IPS-15b (cell line): Measurements from ENCODE around the gene TOMM70.

ENCODE experiments used
- H3K27me3 ChIP-seq: one replicate; pipeline ENCODE4 v1.6.1; 2013; ENCODE audit warnings: low read length; ENCODE audit not compliant: control insufficient read depth, insufficient read depth
- H3K36me3 ChIP-seq: one replicate; pipeline ENCODE4 v1.6.1; 2013; ENCODE audit warnings: low read length; ENCODE audit not compliant: control insufficient read depth, insufficient read depth
- H3K4me1 ChIP-seq: one replicate; pipeline ENCODE4 v1.6.1; 2013; ENCODE audit warnings: mild to moderate bottlenecking, low read length; ENCODE audit not compliant: control insufficient read depth, insufficient read depth
- H3K4me3 ChIP-seq: one replicate; pipeline ENCODE4 v1.5.1; 2013; ENCODE audit warnings: low read depth, low read length
- H3K9ac ChIP-seq: one replicate; pipeline ENCODE4 v1.6.1; 2013; ENCODE audit warnings: low read depth, mild to moderate bottlenecking, low read length
- H3K9me3 ChIP-seq: one replicate; pipeline ENCODE4 v1.6.1; 2013; ENCODE audit warnings: mild to moderate bottlenecking, low read length; ENCODE audit not compliant: control insufficient read depth, insufficient read depth

Gene TOMM70

GRCh38 chr3:100389025-100389424 lies 11.9 kb downstream of the TOMM70 start:
- H3K36me3 ChIP-seq = peaks cover 7% of the 10 kb centered on the region
- H3K27me3 ChIP-seq = no peaks in the 10 kb centered on the region
- H3K4me3 ChIP-seq = no peak overlapping the region
- H3K9me3 ChIP-seq = peaks cover 2% of the 10 kb centered on the region
- H3K9ac ChIP-seq = no peak overlapping the region
- H3K4me1 ChIP-seq = no peaks in the 10 kb centered on the region

GRCh38 chr3:100386437-100387074 lies 14.3 kb downstream of the TOMM70 start:
- Histone ChIP-seq H3K4me1 (no peaks in the 10 kb centered on the region), H3K9me3 (peaks cover 2% of the 10 kb centered on the region), H3K27me3 (no peaks in the 10 kb centered on the region), H3K9ac (no peak overlapping the region), H3K4me3 (no peak overlapping the region), H3K36me3 (peaks cover 14% of the 10 kb centered on the region)

- H3K9ac ChIP-seq = no peak overlapping the region
- H3K4me3 ChIP-seq = no peak overlapping the region
Observed at GRCh38 chr3:100384733-100385525, 16.0 kb downstream of the TOMM70 start.

GRCh38 chr3:100376301-100376700 lies 24.6 kb downstream of the TOMM70 start:
- Histone ChIP-seq H3K36me3 (peaks cover 6% of the 10 kb centered on the region), H3K27me3 (no peaks in the 10 kb centered on the region)

More at GRCh38 chr3:100384733-100385525, 16.0 kb downstream of the TOMM70 start:
- no peaks in the 10 kb centered on the region for H3K27me3 ChIP-seq
- H3K36me3 ChIP-seq = peaks cover 14% of the 10 kb centered on the region
- no peaks in the 10 kb centered on the region for H3K4me1 ChIP-seq
- peaks cover 2% of the 10 kb centered on the region for H3K9me3 ChIP-seq

GRCh38 chr3:100374521-100374920 lies 26.4 kb downstream of the TOMM70 start:
- Histone ChIP-seq H3K4me3 (no peak overlapping the region), H3K9me3 (no peaks in the 10 kb centered on the region), H3K9ac (no peak overlapping the region), H3K36me3 (peaks cover 7% of the 10 kb centered on the region), H3K27me3 (no peaks in the 10 kb centered on the region), H3K4me1 (no peaks in the 10 kb centered on the region)

More at GRCh38 chr3:100376301-100376700, 24.6 kb downstream of the TOMM70 start:
- Histone ChIP-seq H3K4me1 (no peaks in the 10 kb centered on the region), H3K4me3 (no peak overlapping the region), H3K9me3 (no peaks in the 10 kb centered on the region), H3K9ac (no peak overlapping the region)

GRCh38 chr3:100370756-100371155 lies 30.1 kb downstream of the TOMM70 start:
- Histone ChIP-seq H3K4me1 (no peaks in the 10 kb centered on the region), H3K27me3 (no peaks in the 10 kb centered on the region), H3K9ac (no peak overlapping the region), H3K4me3 (no peak overlapping the region), H3K36me3 (peaks cover 9% of the 10 kb centered on the region), H3K9me3 (no peaks in the 10 kb centered on the region)

- H3K36me3 ChIP-seq = peaks cover 11% of the 10 kb centered on the region
Observed at GRCh38 chr3:100368441-100368840, 32.4 kb downstream of the TOMM70 start.

GRCh38 chr3:100366424-100366823 lies 34.5 kb downstream of the TOMM70 start:
- H3K9me3 ChIP-seq = no peaks in the 10 kb centered on the region
- no peak overlapping the region for H3K4me3 ChIP-seq
- no peaks in the 10 kb centered on the region for H3K4me1 ChIP-seq
- peaks cover 6% of the 10 kb centered on the region for H3K36me3 ChIP-seq
- no peaks in the 10 kb centered on the region for H3K27me3 ChIP-seq
- H3K9ac ChIP-seq = no peak overlapping the region

More at GRCh38 chr3:100368441-100368840, 32.4 kb downstream of the TOMM70 start:
- H3K9ac ChIP-seq = no peak overlapping the region
- H3K27me3 ChIP-seq = no peaks in the 10 kb centered on the region
- no peak overlapping the region for H3K4me3 ChIP-seq
- H3K4me1 ChIP-seq = no peaks in the 10 kb centered on the region
- no peaks in the 10 kb centered on the region for H3K9me3 ChIP-seq

- H3K4me1 ChIP-seq = no peaks in the 10 kb centered on the region
- H3K9me3 ChIP-seq = no peaks in the 10 kb centered on the region
- peaks cover 4% of the 10 kb centered on the region for H3K36me3 ChIP-seq
- no peak overlapping the region for H3K9ac ChIP-seq
- no peaks in the 10 kb centered on the region for H3K27me3 ChIP-seq
- no peak overlapping the region for H3K4me3 ChIP-seq
Observed at GRCh38 chr3:100364421-100364820, 36.5 kb downstream of the TOMM70 start.

GRCh38 chr3:100361897-100362296 lies 39.0 kb downstream of the TOMM70 start:
- H3K9me3 ChIP-seq = no peaks in the 10 kb centered on the region
- peaks cover 4% of the 10 kb centered on the region for H3K36me3 ChIP-seq
- H3K4me1 ChIP-seq = no peaks in the 10 kb centered on the region
- no peak overlapping the region for H3K4me3 ChIP-seq
- no peak overlapping the region for H3K9ac ChIP-seq
- H3K27me3 ChIP-seq = no peaks in the 10 kb centered on the region

GRCh38 chr3:100360757-100361496 lies 40.0 kb downstream of the TOMM70 start:
- H3K9ac ChIP-seq = no peak overlapping the region
- H3K36me3 ChIP-seq = peaks cover 6% of the 10 kb centered on the region
- H3K9me3 ChIP-seq = no peaks in the 10 kb centered on the region
- no peak overlapping the region for H3K4me3 ChIP-seq
- no peaks in the 10 kb centered on the region for H3K27me3 ChIP-seq
- no peaks in the 10 kb centered on the region for H3K4me1 ChIP-seq
